Left lobe of liver (tissue), 2 donors: ENCODE data around the gene ABCC3. TPM values are rescaled to one million over a fixed set of nuclear protein-coding genes. Genes with fewer than 3 reads are reported as not detected.
A peak's percentile ranks its signal among the peaks of the same experiment; 100 is the strongest.

Experiments used
- ATAC-seq: fragments of 200-7000 bp; cut with Tn5 transposase; one replicate; pipeline ENCODE4 v1.9.1; 2020; ENCODE audit warnings: mild to moderate bottlenecking, moderate library complexity
- DNase-seq: peaks from one replicate; pipeline ENCODE4 v3.0.0-alpha.2; 2020; ENCODE audit warnings: low spot score
- total RNA-seq: library from RNA; stranded (reverse); gene quantifications from one replicate; pipeline ENCODE4 v1.2.1, GENCODE V29; 2021
- donor health status: DM: no; HTN: no; CAD: no; lungs with moderate emphysema.
- donor health status: DM: no; HTN: yes; CAD: no.

The ABCC3 gene
- total RNA-seq, 1 donor from 2014 or later: 326 TPM

- ATAC-seq: no peak
- DNase-seq: no peak
Measured at GRCh38 chr17:50607522-50608175, 27.0 kb upstream of the ABCC3 start.

GRCh38 chr17:50608700-50609379 is 25.8 kb upstream of the ABCC3 start:
- ATAC-seq: no peak
- DNase-seq: no peak

- DNase-seq: no peak
- no peak for ATAC-seq
Measured at GRCh38 chr17:50609380-50610074, 25.2 kb upstream of the ABCC3 start.

- DNase-seq (no peak), ATAC-seq (no peak)
Measured at GRCh38 chr17:50611634-50612033, 23.0 kb upstream of the ABCC3 start.

GRCh38 chr17:50612281-50612680 is 22.4 kb upstream of the ABCC3 start:
- ATAC-seq (no peak), DNase-seq (no peak)

- DNase-seq: no peak
- no peak for ATAC-seq
Measured at GRCh38 chr17:50613007-50613992, 21.4 kb upstream of the ABCC3 start.

- DNase-seq: no peak
- no peak for ATAC-seq
Measured at GRCh38 chr17:50614471-50615051, 20.1 kb upstream of the ABCC3 start.

GRCh38 chr17:50615828-50616227 is 18.9 kb upstream of the ABCC3 start:
- ATAC-seq (no peak), DNase-seq (no peak)

GRCh38 chr17:50618300-50618699 is 16.4 kb upstream of the ABCC3 start:
- ATAC-seq (no peak), DNase-seq (no peak)

- no peak for ATAC-seq
- DNase-seq: no peak
Measured at GRCh38 chr17:50618941-50619340, 15.7 kb upstream of the ABCC3 start.

- no peak for ATAC-seq
- DNase-seq: no peak
Measured at GRCh38 chr17:50619489-50619888, 15.2 kb upstream of the ABCC3 start.

GRCh38 chr17:50620237-50620636 is 14.4 kb upstream of the ABCC3 start:
- DNase-seq: no peak
- ATAC-seq: no peak

GRCh38 chr17:50620858-50621257 is 13.8 kb upstream of the ABCC3 start:
- no peak for DNase-seq
- no peak for ATAC-seq

- DNase-seq (no peak), ATAC-seq (no peak)
Measured at GRCh38 chr17:50621574-50622031, 13.1 kb upstream of the ABCC3 start.

GRCh38 chr17:50624321-50624934 is 10.3 kb upstream of the ABCC3 start:
- no peak for DNase-seq
- ATAC-seq: no peak

- ATAC-seq: no peak
- no peak for DNase-seq
Measured at GRCh38 chr17:50625032-50625871, 9.4 kb upstream of the ABCC3 start.

GRCh38 chr17:50626037-50626574 is 8.6 kb upstream of the ABCC3 start:
- DNase-seq (no peak), ATAC-seq (peak; percentile 14)

- ATAC-seq: no peak
- DNase-seq: no peak
Measured at GRCh38 chr17:50627036-50627781, 7.5 kb upstream of the ABCC3 start.
